Psoas muscle (tissue), 8 donors: Measurements from ENCODE around the gene CACNA2D1. TPM values are rescaled to one million over a fixed set of nuclear protein-coding genes. Genes with fewer than 3 reads are reported as not detected.

ENCODE experiments used
- ATAC-seq, 4 donors: fragments of 200-7000 bp; cut with Tn5 transposase; one replicate each; pipeline ENCODE4 v1.9.1; 2020; ENCODE audit warnings: moderate library complexity in 3 of 4, mild to moderate bottlenecking in 2 of 4
- DNase-seq, 2 donors: peaks; one replicate each; pipeline ENCODE4 v3.0.0-alpha.2; 2020
- H3K27ac ChIP-seq: fragments of 200-600 bp; one replicate; pipeline ENCODE4 v1.8.0; 2022
- H3K27me3 ChIP-seq, 3 donors: fragments of 200-600 bp in 1 of 3; one replicate each; pipeline versions ENCODE4 v1.6.1 to v1.8.0; 2013 to 2022; ENCODE audit warnings: low read length in 2 of 3, mild to moderate bottlenecking in 2 of 3, moderate library complexity in 1 of 3; ENCODE audit not compliant: insufficient read depth in 3 of 3
- H3K36me3 ChIP-seq, 2 donors: fragments of 200-600 bp in 1 of 2; one replicate each; pipeline versions ENCODE4 v1.6.1 to v1.8.0; 2013 to 2022; ENCODE audit warnings: low read depth in 1 of 2, mild to moderate bottlenecking in 1 of 2, moderate library complexity in 1 of 2; ENCODE audit not compliant: insufficient read depth in 1 of 2
- H3K4me1 ChIP-seq: fragments of 200-600 bp; one replicate; pipeline ENCODE4 v1.8.0; 2022
- H3K4me3 ChIP-seq: fragments of 200-600 bp; one replicate; pipeline ENCODE4 v1.8.0; 2022; ENCODE audit warnings: mild to moderate bottlenecking
- H3K9me3 ChIP-seq: fragments of 200-600 bp; one replicate; pipeline ENCODE4 v1.8.0; 2022
- WGBS, 3 donors: extraction: QIAGEN DNeasy Blood & Tissue Kit; methylation state at CpG; one replicate each; pipeline versions ENCODE4 v1.1.6 to v1.1.7; 2013; 5-methylcytosine and 5-hydroxymethylcytosine counted together
- intact Hi-C, 2 donors: fragments of 100-400 bp; cut with DNase I; formaldehyde crosslinking; loops; one replicate each; pipeline versions ENCODE4 v1.11.0 to v1.14.2; 2022
- polyA plus RNA-seq, 3 donors: library from polyadenylated mRNA; stranded (reverse); fragments of 200-250 nt; gene quantifications; one replicate each; pipeline ENCODE4 v1.2.3, GENCODE V29; 2013
- total RNA-seq, 4 donors: library from RNA; stranded (reverse); fragmentation: NEBNext Ultra II Directional in 2 of 4; extraction: Animal tissue kit (Norgen Biotek cat#: 25700) in 2 of 4; gene quantifications; one replicate each; pipeline versions ENCODE4 v1.2.1 to v1.2.4, GENCODE V29; 2021 to 2023
- TF ChIP-seq, protein P1 (sequence below): fragments of 200-600 bp; IDR thresholded peaks from one replicate; pipeline ENCODE4 v1.8.0; 2022; ENCODE audit warnings: antibody characterized with exemption
- donor health status: healthy with polysubstance abuse.
- donor health status: DM: no; HTN: no; CAD: no; lungs with moderate emphysema.
- donor health status: Bipolar disorder and iron deficiency.
- donor health status: healthy.
- donor health status: DM: yes; HTN: yes; CAD: no.
- donor health status: DM: no; HTN: no; CAD: no.
- donor health status: DM: no; HTN: no; CAD: no.
- donor health status: DM: yes; HTN: yes; CAD: no.

Gene CACNA2D1
- total and polyA plus RNA-seq, 7 donors = 10.2 to 167 (median 97.5) TPM

DNA sequence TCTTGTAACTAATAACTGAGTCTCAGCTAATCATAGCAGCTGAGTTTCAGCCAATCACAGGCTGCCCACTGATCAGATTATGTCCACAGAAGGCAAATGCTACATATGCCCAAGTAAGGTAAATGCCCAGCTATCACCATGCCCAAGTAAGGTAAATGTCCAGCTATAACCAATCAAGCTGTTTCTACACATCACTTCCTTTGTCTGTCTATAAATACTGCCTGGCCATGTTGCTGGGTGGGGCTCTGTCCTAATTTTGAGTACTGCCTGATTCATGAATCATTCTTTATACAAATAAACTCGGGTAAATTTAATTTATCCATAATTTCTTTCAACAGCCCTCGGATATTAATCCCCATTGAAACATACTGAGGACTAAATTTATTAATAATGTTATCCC, 312.4 kb downstream of the CACNA2D1 start:
- WGBS, 3 donors = 76 to 77% (median 77%) methylated on average over 2 of the region's 2 CpGs
- DNase-seq (no peak), ATAC-seq (peak in 3 of 4 donors; percentile 36 to 77 (median 53))
- Histone ChIP-seq H3K36me3 (peaks cover 0 to 9% of the 10 kb centered on the region in 2 donors), H3K9me3 (no peaks in the 10 kb centered on the region), H3K27ac (no peak overlapping the region), H3K27me3 (no peaks in the 10 kb centered on the region), H3K4me1 (peaks cover 3% of the 10 kb centered on the region), H3K4me3 (no peak overlapping the region)
- intact Hi-C loops = no loop called here
- TF ChIP-seq, protein P1, sequence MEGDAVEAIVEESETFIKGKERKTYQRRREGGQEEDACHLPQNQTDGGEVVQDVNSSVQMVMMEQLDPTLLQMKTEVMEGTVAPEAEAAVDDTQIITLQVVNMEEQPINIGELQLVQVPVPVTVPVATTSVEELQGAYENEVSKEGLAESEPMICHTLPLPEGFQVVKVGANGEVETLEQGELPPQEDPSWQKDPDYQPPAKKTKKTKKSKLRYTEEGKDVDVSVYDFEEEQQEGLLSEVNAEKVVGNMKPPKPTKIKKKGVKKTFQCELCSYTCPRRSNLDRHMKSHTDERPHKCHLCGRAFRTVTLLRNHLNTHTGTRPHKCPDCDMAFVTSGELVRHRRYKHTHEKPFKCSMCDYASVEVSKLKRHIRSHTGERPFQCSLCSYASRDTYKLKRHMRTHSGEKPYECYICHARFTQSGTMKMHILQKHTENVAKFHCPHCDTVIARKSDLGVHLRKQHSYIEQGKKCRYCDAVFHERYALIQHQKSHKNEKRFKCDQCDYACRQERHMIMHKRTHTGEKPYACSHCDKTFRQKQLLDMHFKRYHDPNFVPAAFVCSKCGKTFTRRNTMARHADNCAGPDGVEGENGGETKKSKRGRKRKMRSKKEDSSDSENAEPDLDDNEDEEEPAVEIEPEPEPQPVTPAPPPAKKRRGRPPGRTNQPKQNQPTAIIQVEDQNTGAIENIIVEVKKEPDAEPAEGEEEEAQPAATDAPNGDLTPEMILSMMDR = no peak

DNA sequence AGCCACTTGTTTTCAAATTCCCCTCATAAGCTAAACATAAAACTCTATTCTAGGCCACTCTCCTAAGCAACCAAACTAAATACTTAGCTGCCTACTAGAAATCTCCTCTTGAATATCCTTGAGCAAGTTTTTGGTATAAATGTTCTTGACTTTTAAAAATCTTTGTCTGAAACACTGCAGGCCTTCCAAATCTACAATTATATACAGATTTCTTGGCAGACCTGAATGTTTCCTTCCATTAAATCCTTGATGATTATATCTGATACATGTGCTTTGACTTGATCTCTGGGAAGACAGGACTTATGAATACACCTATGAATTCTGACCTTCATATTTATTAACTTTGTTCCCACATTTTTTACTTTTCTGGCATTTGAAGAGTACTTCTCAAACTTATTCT, 314.5 kb downstream of the CACNA2D1 start:
- no peak for ATAC-seq
- TF ChIP-seq, protein P1 = no peak
- intact Hi-C loops = no loop called here

DNA sequence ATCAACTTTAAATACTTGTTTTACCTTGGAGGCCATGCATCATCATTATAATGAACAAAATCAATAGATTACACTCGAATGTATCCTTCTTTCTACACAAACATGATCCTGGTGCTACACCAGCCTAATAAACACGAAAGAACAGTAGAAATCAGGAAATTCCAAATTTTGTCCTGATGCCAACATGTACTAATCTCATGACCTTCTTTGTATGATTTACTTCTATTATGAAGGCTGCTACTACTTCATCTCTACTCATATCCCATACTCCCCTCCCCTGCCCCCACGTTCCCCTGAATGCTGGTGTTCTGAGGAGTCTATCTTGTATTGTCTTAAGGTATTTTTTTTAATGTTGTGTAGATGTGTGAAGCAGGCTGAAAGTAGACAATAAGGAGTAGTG, 315.0 kb downstream of the CACNA2D1 start:
- Histone ChIP-seq H3K9me3 (peaks cover 8% of the 10 kb centered on the region), H3K27ac (no peak overlapping the region), H3K36me3 (peaks cover 2 to 3% of the 10 kb centered on the region in 2 donors), H3K4me1 (peaks cover 3% of the 10 kb centered on the region), H3K27me3 (no peaks in the 10 kb centered on the region), H3K4me3 (no peak overlapping the region)
- no peak for ATAC-seq
- 74 to 75% (median 74%) methylated on average over 3 of the region's 3 CpGs for WGBS, 3 donors
- TF ChIP-seq, protein P1 = no peak
- DNase-seq = no peak
- intact Hi-C loops = no loop called here

More for the DNA sequence above, 314.5 kb downstream of the CACNA2D1 start:
- no peak overlapping the region for H3K4me3 ChIP-seq
- no peak for DNase-seq
- H3K27me3 ChIP-seq = no peaks in the 10 kb centered on the region
- peaks cover 8% of the 10 kb centered on the region for H3K9me3 ChIP-seq
- H3K27ac ChIP-seq = no peak overlapping the region
- H3K4me1 ChIP-seq = peaks cover 3% of the 10 kb centered on the region
- peaks cover 3% of the 10 kb centered on the region in 2 donors for H3K36me3 ChIP-seq

DNA sequence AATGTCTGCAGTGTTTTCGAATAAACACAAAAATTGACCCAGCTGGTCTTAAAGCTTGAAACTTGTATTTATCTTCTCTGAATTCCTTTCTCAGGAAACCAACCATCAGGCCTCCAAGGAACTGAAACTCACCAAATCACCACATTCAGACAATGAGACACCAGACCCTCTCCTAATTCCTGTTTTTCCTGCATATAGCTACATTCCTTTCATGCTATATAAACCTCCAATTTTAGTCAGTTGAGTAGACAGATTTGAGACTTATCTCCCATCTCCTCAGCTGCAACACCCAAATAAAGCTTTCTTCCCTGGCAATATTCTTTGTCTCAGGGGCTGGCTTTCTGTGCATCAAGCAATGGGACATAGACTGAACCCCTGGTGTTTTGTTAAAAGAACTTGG, 317.0 kb downstream of the CACNA2D1 start:
- Histone ChIP-seq H3K36me3 (peaks cover 0 to 3% of the 10 kb centered on the region in 2 donors), H3K27me3 (no peaks in the 10 kb centered on the region), H3K4me1 (peaks cover 3% of the 10 kb centered on the region), H3K4me3 (no peak overlapping the region), H3K27ac (no peak overlapping the region), H3K9me3 (peaks cover 8% of the 10 kb centered on the region)
- TF ChIP-seq, protein P1 = no peak
- 84 to 95% (median 88%) methylated on average over 1 of the region's 1 CpG for WGBS, 3 donors
- intact Hi-C loops = no loop called here
- no peak for DNase-seq
- no peak for ATAC-seq

DNA sequence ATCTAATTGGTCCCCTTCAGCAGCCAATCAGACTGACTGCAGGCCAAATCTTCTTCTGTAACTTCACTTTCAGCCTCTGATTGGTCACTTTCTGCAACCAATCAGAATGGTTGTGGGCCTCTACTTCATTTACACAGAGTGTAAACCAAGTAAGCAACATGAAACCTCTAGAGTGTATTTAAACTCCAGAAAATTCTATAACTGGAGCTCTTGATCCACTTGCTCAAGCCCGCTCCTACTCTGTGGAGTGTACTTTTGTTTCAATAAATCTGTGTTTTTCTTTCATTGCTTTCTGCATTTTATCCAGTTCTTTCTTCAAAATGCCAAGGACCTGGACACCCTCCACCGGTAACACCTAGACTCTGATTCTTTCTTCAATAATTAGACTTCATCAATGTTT, 319.1 kb downstream of the CACNA2D1 start:
- H3K27ac ChIP-seq = no peak overlapping the region
- peaks cover 8% of the 10 kb centered on the region for H3K9me3 ChIP-seq
- intact Hi-C loops = no loop called here
- H3K27me3 ChIP-seq = no peaks in the 10 kb centered on the region
- H3K4me3 ChIP-seq = no peak overlapping the region
- peaks cover 0 to 3% of the 10 kb centered on the region in 2 donors for H3K36me3 ChIP-seq
- ATAC-seq (no peak), DNase-seq (no peak)
- WGBS, 3 donors = 67 to 99% (median 72%) methylated on average over 2 of the region's 2 CpGs
- H3K4me1 ChIP-seq = peaks cover 3% of the 10 kb centered on the region
- TF ChIP-seq, protein P1 = no peak
